GM19240 (cell line): ENCODE data around the gene GIMAP5.

ENCODE experiments used
- DNase-seq: peaks from one replicate; pipeline ENCODE4 v3.0.0; 2011; ENCODE audit warnings: low spot score; ENCODE audit not compliant: insufficient read length

Gene GIMAP5

GRCh38 chr7:150735596-150736358 lies 1.4 kb upstream of the GIMAP5 start:
- DNase-seq = no peak

GRCh38 chr7:150736864-150737263 lies 354 bp upstream of the GIMAP5 start:
- DNase-seq = no peak

- no peak for DNase-seq
These were observed 874 bp downstream of the GIMAP5 start for GRCh38 chr7:150738092-150738491.

GRCh38 chr7:150738591-150739001 lies 1.4 kb downstream of the GIMAP5 start:
- no peak for DNase-seq

GRCh38 chr7:150739033-150739432 lies 1.8 kb downstream of the GIMAP5 start:
- no peak for DNase-seq

- no peak for DNase-seq
These were observed 2.8 kb downstream of the GIMAP5 start for GRCh38 chr7:150740053-150740452.

GRCh38 chr7:150742286-150742968 lies 5.2 kb downstream of the GIMAP5 start:
- no peak for DNase-seq

GRCh38 chr7:150744041-150744656 lies 6.9 kb downstream of the GIMAP5 start:
- DNase-seq = no peak

GRCh38 chr7:150745086-150745485 lies 7.9 kb downstream of the GIMAP5 start:
- no peak for DNase-seq

GRCh38 chr7:150745876-150746275 lies 8.7 kb downstream of the GIMAP5 start:
- DNase-seq = no peak

- DNase-seq = no peak
These were observed 9.7 kb downstream of the GIMAP5 start for GRCh38 chr7:150746921-150747320.

- DNase-seq = no peak
These were observed 11.2 kb downstream of the GIMAP5 start for GRCh38 chr7:150748376-150748775.

GRCh38 chr7:150751702-150752101 lies 14.5 kb downstream of the GIMAP5 start:
- DNase-seq = no peak

GRCh38 chr7:150753239-150753638 lies 16.0 kb downstream of the GIMAP5 start:
- no peak for DNase-seq

GRCh38 chr7:150753826-150754603 lies 16.8 kb downstream of the GIMAP5 start:
- no peak for DNase-seq

GRCh38 chr7:150754951-150755350 lies 17.7 kb downstream of the GIMAP5 start:
- DNase-seq = no peak

GRCh38 chr7:150755473-150756099 lies 18.4 kb downstream of the GIMAP5 start:
- no peak for DNase-seq

- no peak for DNase-seq
These were observed 18.9 kb downstream of the GIMAP5 start for GRCh38 chr7:150756166-150756565.

- no peak for DNase-seq
These were observed 19.6 kb downstream of the GIMAP5 start for GRCh38 chr7:150756858-150757257.

GRCh38 chr7:150759479-150759878 lies 22.3 kb downstream of the GIMAP5 start:
- no peak for DNase-seq

- no peak for DNase-seq
These were observed 29.1 kb downstream of the GIMAP5 start for GRCh38 chr7:150766334-150766709.
